Measurements from ENCODE around the gene KCNH1.

KCNH1 gene

DNA sequence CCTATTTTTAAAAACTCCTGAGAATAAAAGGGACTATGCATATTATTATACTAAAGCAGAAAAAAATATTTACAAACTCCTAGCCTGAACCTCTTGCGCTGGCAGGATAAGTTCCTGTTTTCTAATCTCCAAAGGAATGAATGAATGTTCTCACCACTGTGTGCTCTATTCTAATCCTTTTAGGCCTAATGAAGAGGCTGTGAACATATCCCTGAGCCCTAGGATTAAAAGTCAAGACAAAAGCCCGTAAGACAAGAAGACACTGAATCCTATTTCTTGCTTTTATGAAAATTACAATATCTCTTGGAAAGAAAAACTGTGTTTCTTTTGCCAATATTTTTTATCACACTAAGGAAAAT is 487.7 kb downstream of the KCNH1 start:
- POLR2A ChIA-PET = interaction anchor here (1.2 kb wide), 1 partner anchor 18 kb away, joined by 3 read pairs; no protein-coding TSS in a partner anchor
- DNase-seq = no peak
- no peak overlapping the region for H3K4me3 ChIP-seq (ENCODE audit: control insufficient read depth in 1 of 7, extremely low read depth in 1 of 7, insufficient read depth in 4 of 7, low read depth in 2 of 7, low read length in 6 of 7)
- CTCF ChIA-PET = no interaction called here
- H3K9me3 ChIP-seq (ENCODE audit: control extremely low read depth in 1 of 5, control insufficient read depth in 4 of 5, insufficient read depth in 2 of 5, low read depth in 1 of 5, low read length in 4 of 5) = no peaks in the 10 kb centered on the region
- no CpG with 5 or more reads among the region's 2 CpGs for WGBS (ENCODE audit: insufficient coverage)
- peaks cover 0 to 2% (median 0%) of the 10 kb centered on the region in 4 experiments for H3K4me1 ChIP-seq (ENCODE audit: control extremely low read depth in 1 of 4, control insufficient read depth in 4 of 4, insufficient read depth in 4 of 4, low read length in 3 of 4)
- no peaks in the 10 kb centered on the region for H3K36me3 ChIP-seq (ENCODE audit: control insufficient read depth in 4 of 4, insufficient read depth in 4 of 4, low read length in 3 of 4)
- H3K27ac ChIP-seq (ENCODE audit: insufficient read depth in 1 of 2, low read depth in 1 of 2, low read length in 2 of 2, poor library complexity in 1 of 2, severe bottlenecking in 2 of 2) = no peak overlapping the region
- no peaks in the 10 kb centered on the region for H3K27me3 ChIP-seq (replicated peaks in 2 of 5; ENCODE audit: control insufficient read depth in 4 of 5, insufficient read depth in 5 of 5, low read length in 4 of 5)

DNA sequence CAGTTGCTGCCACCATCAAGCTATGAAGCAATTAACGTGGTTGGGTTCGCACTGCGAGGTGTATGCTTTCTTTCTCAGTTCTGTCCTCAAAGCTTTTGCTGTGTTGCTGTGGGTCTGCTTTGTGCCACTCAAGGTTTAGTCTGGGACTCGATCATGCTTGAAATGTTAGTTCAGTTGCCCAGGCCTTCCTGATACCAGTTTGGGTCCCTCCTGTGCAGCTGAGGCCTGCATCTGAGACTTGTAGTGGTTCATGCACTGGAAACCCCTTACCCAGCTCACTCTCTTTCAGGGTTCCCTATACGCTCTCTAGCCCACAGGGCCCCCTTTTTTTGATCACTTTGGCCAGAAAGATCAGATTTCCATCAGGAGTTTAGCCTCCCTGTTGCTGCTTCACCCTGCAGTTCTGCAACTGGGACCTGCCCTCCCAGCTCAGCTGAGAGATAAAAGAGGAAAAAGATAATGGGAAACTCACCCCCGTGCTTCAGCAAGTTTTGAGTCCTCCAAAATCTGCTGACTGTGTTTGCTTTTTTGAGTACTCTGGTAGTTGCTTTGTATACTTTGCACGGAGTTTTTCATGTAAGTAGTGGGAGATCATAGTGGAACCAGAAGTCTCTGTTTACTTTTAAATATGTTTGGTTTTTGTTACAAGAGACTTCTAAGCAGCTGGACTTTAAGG is 488.2 kb downstream of the KCNH1 start:
- CTCF ChIA-PET = no interaction called here
- no peak overlapping the region for H3K4me3 ChIP-seq (ENCODE audit: control insufficient read depth in 1 of 7, extremely low read depth in 1 of 7, insufficient read depth in 4 of 7, low read depth in 2 of 7, low read length in 6 of 7)
- 98% methylated on average over 7 of the region's 7 CpGs for WGBS (ENCODE audit: insufficient coverage)
- H3K36me3 ChIP-seq (ENCODE audit: control insufficient read depth in 4 of 4, insufficient read depth in 4 of 4, low read length in 3 of 4) = no peaks in the 10 kb centered on the region
- peaks cover 0 to 2% (median 0%) of the 10 kb centered on the region in 4 experiments for H3K4me1 ChIP-seq (ENCODE audit: control extremely low read depth in 1 of 4, control insufficient read depth in 4 of 4, insufficient read depth in 4 of 4, low read length in 3 of 4)
- no peak for DNase-seq
- no peaks in the 10 kb centered on the region for H3K9me3 ChIP-seq (ENCODE audit: control extremely low read depth in 1 of 5, control insufficient read depth in 4 of 5, insufficient read depth in 2 of 5, low read depth in 1 of 5, low read length in 4 of 5)
- H3K27me3 ChIP-seq (replicated peaks in 2 of 5; ENCODE audit: control insufficient read depth in 4 of 5, insufficient read depth in 5 of 5, low read length in 4 of 5) = no peaks in the 10 kb centered on the region
- H3K27ac ChIP-seq (ENCODE audit: insufficient read depth in 1 of 2, low read depth in 1 of 2, low read length in 2 of 2, poor library complexity in 1 of 2, severe bottlenecking in 2 of 2) = no peak overlapping the region
- POLR2A ChIA-PET = interaction anchor here (1.2 kb wide), 1 partner anchor 17 kb away, joined by 3 read pairs; no protein-coding TSS in a partner anchor

DNA sequence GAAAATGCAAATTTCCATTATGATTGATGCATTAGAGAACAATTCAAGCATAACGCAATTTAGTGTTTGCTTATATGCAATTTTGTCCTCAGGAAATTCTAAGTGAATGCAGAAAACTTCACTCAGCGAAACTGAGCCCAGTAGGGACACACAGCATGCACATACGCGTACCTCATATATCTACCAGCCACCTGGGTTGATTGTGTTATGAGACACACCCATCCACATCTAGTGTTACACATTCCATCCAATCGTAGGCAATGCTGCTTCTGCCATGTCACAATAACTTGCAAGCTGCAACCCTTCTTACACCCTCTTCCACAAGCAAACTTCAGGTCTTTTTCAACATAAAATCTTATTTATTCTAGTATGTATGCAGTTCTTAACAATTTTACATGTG is 492.4 kb downstream of the KCNH1 start:
- no peaks in the 10 kb centered on the region for H3K27me3 ChIP-seq (replicated peaks in 2 of 5; ENCODE audit: control insufficient read depth in 4 of 5, insufficient read depth in 5 of 5, low read length in 4 of 5)
- no peaks in the 10 kb centered on the region for H3K4me1 ChIP-seq (ENCODE audit: control extremely low read depth in 1 of 4, control insufficient read depth in 4 of 4, insufficient read depth in 4 of 4, low read length in 3 of 4)
- no peaks in the 10 kb centered on the region for H3K9me3 ChIP-seq (ENCODE audit: control extremely low read depth in 1 of 5, control insufficient read depth in 4 of 5, insufficient read depth in 2 of 5, low read depth in 1 of 5, low read length in 4 of 5)
- no peak overlapping the region for H3K4me3 ChIP-seq (ENCODE audit: control insufficient read depth in 1 of 7, extremely low read depth in 1 of 7, insufficient read depth in 4 of 7, low read depth in 2 of 7, low read length in 6 of 7)
- CTCF ChIA-PET = no interaction called here
- H3K36me3 ChIP-seq (ENCODE audit: control insufficient read depth in 4 of 4, insufficient read depth in 4 of 4, low read length in 3 of 4) = no peaks in the 10 kb centered on the region
- no peak for DNase-seq
- no peak overlapping the region for H3K27ac ChIP-seq (ENCODE audit: insufficient read depth in 1 of 2, low read depth in 1 of 2, low read length in 2 of 2, poor library complexity in 1 of 2, severe bottlenecking in 2 of 2)
- 100% methylated on average over 4 of the region's 5 CpGs for WGBS (ENCODE audit: insufficient coverage)
- POLR2A ChIA-PET = no interaction called here

DNA sequence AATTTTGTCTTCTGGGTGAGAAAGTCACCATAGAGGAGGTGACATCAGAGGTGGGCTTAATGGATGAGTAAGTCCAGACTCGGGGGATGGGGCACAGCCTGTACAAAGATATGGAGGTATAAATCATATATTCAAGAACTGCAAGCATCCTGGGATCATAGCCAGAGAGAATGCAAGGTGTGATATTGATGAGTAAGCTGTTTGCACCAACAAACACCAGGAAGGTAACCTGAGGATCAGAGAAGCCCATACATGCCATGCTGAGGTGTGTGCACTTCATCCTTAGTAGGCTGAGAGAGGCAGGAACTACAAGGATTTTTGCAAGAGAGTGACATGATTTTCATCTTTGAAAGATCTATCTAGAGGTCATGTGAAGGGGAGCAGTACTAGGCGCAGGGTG is 498.8 kb downstream of the KCNH1 start:
- Histone ChIP-seq H3K36me3 (ENCODE audit: control insufficient read depth in 4 of 4, insufficient read depth in 4 of 4, low read length in 3 of 4) (peaks cover 0 to 2% (median 0%) of the 10 kb centered on the region in 4 experiments), H3K4me1 (ENCODE audit: control extremely low read depth in 1 of 4, control insufficient read depth in 4 of 4, insufficient read depth in 4 of 4, low read length in 3 of 4) (no peaks in the 10 kb centered on the region), H3K4me3 (ENCODE audit: control insufficient read depth in 1 of 7, extremely low read depth in 1 of 7, insufficient read depth in 4 of 7, low read depth in 2 of 7, low read length in 6 of 7) (no peak overlapping the region), H3K27ac (ENCODE audit: insufficient read depth in 1 of 2, low read depth in 1 of 2, low read length in 2 of 2, poor library complexity in 1 of 2, severe bottlenecking in 2 of 2) (no peak overlapping the region), H3K9me3 (ENCODE audit: control extremely low read depth in 1 of 5, control insufficient read depth in 4 of 5, insufficient read depth in 2 of 5, low read depth in 1 of 5, low read length in 4 of 5) (no peaks in the 10 kb centered on the region), H3K27me3 (replicated peaks in 2 of 5; ENCODE audit: control insufficient read depth in 4 of 5, insufficient read depth in 5 of 5, low read length in 4 of 5) (no peaks in the 10 kb centered on the region)
- no peak for DNase-seq
- POLR2A ChIA-PET = no interaction called here
- 100% methylated on average over 2 of the region's 2 CpGs for WGBS (ENCODE audit: insufficient coverage)
- CTCF ChIA-PET = no interaction called here

DNA sequence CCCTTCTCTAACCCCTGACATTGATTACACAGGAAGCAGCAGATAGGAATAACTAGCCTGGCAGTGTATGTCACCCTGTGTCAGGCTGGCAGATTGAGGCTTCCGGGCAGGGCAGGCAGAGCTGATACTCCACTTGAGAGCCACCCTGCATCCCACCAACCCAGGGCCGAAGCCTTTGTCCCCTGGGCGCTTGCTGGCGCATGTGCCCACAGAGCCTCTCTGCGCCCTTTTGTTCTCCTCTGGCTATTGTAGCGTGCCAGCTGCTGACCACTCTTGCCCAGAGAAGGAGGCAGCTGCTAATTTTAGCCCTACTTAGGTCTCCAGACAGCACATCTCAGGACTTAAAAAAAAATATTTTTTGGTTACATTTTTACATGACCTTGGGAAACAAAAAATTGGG is 500.3 kb downstream of the KCNH1 start:
- Histone ChIP-seq H3K4me1 (ENCODE audit: control extremely low read depth in 1 of 4, control insufficient read depth in 4 of 4, insufficient read depth in 4 of 4, low read length in 3 of 4) (no peaks in the 10 kb centered on the region), H3K9me3 (ENCODE audit: control extremely low read depth in 1 of 5, control insufficient read depth in 4 of 5, insufficient read depth in 2 of 5, low read depth in 1 of 5, low read length in 4 of 5) (no peaks in the 10 kb centered on the region), H3K27ac (ENCODE audit: insufficient read depth in 1 of 2, low read depth in 1 of 2, low read length in 2 of 2, poor library complexity in 1 of 2, severe bottlenecking in 2 of 2) (no peak overlapping the region), H3K4me3 (ENCODE audit: control insufficient read depth in 1 of 7, extremely low read depth in 1 of 7, insufficient read depth in 4 of 7, low read depth in 2 of 7, low read length in 6 of 7) (no peak overlapping the region), H3K36me3 (ENCODE audit: control insufficient read depth in 4 of 4, insufficient read depth in 4 of 4, low read length in 3 of 4) (peaks cover 0 to 2% (median 0%) of the 10 kb centered on the region in 4 experiments), H3K27me3 (replicated peaks in 2 of 5; ENCODE audit: control insufficient read depth in 4 of 5, insufficient read depth in 5 of 5, low read length in 4 of 5) (no peaks in the 10 kb centered on the region)
- ChIA-PET POLR2A (no interaction called here), CTCF (no interaction called here)
- no peak for DNase-seq
- 96% methylated on average over 6 of the region's 6 CpGs for WGBS (ENCODE audit: insufficient coverage)

DNA sequence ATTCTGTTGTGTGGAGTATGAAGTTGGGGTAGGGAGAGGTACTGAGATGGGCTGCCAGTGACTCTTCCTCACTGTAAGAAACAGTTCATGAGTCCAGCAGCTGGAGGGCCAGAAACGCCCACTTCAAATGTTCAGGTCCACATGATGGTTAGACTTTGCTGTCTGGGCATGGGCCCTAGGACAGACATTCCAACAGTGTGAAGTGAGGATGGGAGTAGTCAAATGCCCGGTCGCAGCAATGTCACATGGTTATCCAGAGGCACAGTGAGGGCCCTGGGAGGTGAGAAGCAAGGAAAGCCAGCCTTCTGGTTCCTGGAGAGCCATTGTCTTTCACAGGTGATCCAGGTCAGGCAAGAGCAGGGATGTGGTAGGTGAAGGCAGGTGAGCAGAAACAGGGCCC is 500.8 kb downstream of the KCNH1 start:
- no peak for DNase-seq
- ChIA-PET CTCF (no interaction called here), POLR2A (no interaction called here)
- no peaks in the 10 kb centered on the region for H3K4me1 ChIP-seq (ENCODE audit: control extremely low read depth in 1 of 4, control insufficient read depth in 4 of 4, insufficient read depth in 4 of 4, low read length in 3 of 4)
- no peaks in the 10 kb centered on the region for H3K27me3 ChIP-seq (replicated peaks in 2 of 5; ENCODE audit: control insufficient read depth in 4 of 5, insufficient read depth in 5 of 5, low read length in 4 of 5)
- H3K27ac ChIP-seq (ENCODE audit: insufficient read depth in 1 of 2, low read depth in 1 of 2, low read length in 2 of 2, poor library complexity in 1 of 2, severe bottlenecking in 2 of 2) = no peak overlapping the region
- WGBS (ENCODE audit: insufficient coverage) = 100% methylated on average over 2 of the region's 3 CpGs
- H3K9me3 ChIP-seq (ENCODE audit: control extremely low read depth in 1 of 5, control insufficient read depth in 4 of 5, insufficient read depth in 2 of 5, low read depth in 1 of 5, low read length in 4 of 5) = no peaks in the 10 kb centered on the region
- H3K4me3 ChIP-seq (ENCODE audit: control insufficient read depth in 1 of 7, extremely low read depth in 1 of 7, insufficient read depth in 4 of 7, low read depth in 2 of 7, low read length in 6 of 7) = no peak overlapping the region
- H3K36me3 ChIP-seq (ENCODE audit: control insufficient read depth in 4 of 4, insufficient read depth in 4 of 4, low read length in 3 of 4) = peaks cover 0 to 2% (median 0%) of the 10 kb centered on the region in 4 experiments

DNA sequence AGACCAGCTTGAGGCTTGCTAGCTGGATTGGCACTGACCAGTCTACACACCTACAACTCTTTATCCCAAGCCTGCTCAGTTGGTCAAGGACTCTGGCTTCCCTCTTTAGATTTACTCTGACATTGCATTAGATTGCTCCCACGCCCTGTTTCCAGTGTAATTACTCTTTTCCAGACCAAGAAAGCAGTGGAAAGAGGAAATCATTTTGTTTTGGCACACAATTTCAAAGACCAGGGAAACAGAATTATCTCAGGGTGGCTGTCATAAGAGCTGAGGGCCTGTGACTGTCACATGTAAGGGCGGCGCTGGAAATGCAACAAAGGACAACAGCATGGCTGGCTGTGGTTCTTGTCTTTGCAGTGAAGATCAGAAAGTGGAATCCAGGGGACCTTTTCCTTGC is 502.5 kb downstream of the KCNH1 start:
- Histone ChIP-seq H3K4me3 (ENCODE audit: control insufficient read depth in 1 of 7, extremely low read depth in 1 of 7, insufficient read depth in 4 of 7, low read depth in 2 of 7, low read length in 6 of 7) (no peak overlapping the region), H3K9me3 (ENCODE audit: control extremely low read depth in 1 of 5, control insufficient read depth in 4 of 5, insufficient read depth in 2 of 5, low read depth in 1 of 5, low read length in 4 of 5) (no peaks in the 10 kb centered on the region), H3K36me3 (ENCODE audit: control insufficient read depth in 4 of 4, insufficient read depth in 4 of 4, low read length in 3 of 4) (peaks cover 0 to 2% (median 0%) of the 10 kb centered on the region in 4 experiments), H3K4me1 (ENCODE audit: control extremely low read depth in 1 of 4, control insufficient read depth in 4 of 4, insufficient read depth in 4 of 4, low read length in 3 of 4) (no peaks in the 10 kb centered on the region), H3K27ac (ENCODE audit: insufficient read depth in 1 of 2, low read depth in 1 of 2, low read length in 2 of 2, poor library complexity in 1 of 2, severe bottlenecking in 2 of 2) (no peak overlapping the region), H3K27me3 (replicated peaks in 2 of 5; ENCODE audit: control insufficient read depth in 4 of 5, insufficient read depth in 5 of 5, low read length in 4 of 5) (no peaks in the 10 kb centered on the region)
- no peak for DNase-seq
- POLR2A ChIA-PET = no interaction called here
- 100% methylated on average over 1 of the region's 3 CpGs for WGBS (ENCODE audit: insufficient coverage)
- CTCF ChIA-PET = no interaction called here

All from common myeloid progenitor, CD34-positive (primary cell).